Muscle of back (tissue), 11 donors: Measurements from ENCODE around the gene VAV1. TPM values are rescaled to one million over a fixed set of nuclear protein-coding genes. Genes with fewer than 3 reads are reported as not detected.
"Not testable (repeated sequence)": the region's sequence is repeated elsewhere in the genome, so short reads cannot be mapped to it uniquely, and the experiment has no call there.

Source experiments
- DNase-seq, 3 donors: peaks; one replicate each; pipeline versions ENCODE4 v3.0.0 to v3.0.0-alpha.2; 2013
- polyA plus RNA-seq, 10 donors: library from polyadenylated mRNA; unstranded; fragments of 120-200 nt; gene quantifications; one replicate each; pipeline ENCODE4 v1.2.1, GENCODE V29; 2013; ENCODE audit not compliant: insufficient read length in 10 of 10

The VAV1 gene
- polyA plus RNA-seq, 10 donors, result 1.6 to 4.8 (median 2.5) TPM

DNA sequence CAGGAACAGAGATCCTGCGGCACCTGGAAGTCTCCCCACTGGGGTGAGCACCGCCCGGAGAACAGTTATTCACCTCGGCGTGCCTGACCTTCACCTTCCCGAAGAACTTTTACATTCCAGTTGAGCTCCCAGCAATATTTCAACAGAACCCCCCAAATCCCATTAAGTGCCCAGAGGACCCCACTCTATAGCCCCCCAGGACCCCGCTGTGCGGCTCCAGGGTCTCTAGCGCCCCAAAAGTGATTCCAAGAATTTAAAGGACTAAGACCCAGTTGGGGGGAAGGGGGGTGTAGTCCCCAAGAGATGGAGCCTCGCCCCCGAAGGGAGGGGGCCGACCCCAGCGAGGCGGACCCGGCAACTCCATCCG is 35.6 kb upstream of the VAV1 start:
- DNase-seq, result no peak

GRCh38 chr19:6737284-6737872 is 35.1 kb upstream of the VAV1 start, which contains the start of gene GPR108:
TSS of gene GPR108 (minus strand) at chr19:6737580. CDS start at chr19:6737576, 4 bp downstream.
- peak; percentile 100 for DNase-seq

DNA sequence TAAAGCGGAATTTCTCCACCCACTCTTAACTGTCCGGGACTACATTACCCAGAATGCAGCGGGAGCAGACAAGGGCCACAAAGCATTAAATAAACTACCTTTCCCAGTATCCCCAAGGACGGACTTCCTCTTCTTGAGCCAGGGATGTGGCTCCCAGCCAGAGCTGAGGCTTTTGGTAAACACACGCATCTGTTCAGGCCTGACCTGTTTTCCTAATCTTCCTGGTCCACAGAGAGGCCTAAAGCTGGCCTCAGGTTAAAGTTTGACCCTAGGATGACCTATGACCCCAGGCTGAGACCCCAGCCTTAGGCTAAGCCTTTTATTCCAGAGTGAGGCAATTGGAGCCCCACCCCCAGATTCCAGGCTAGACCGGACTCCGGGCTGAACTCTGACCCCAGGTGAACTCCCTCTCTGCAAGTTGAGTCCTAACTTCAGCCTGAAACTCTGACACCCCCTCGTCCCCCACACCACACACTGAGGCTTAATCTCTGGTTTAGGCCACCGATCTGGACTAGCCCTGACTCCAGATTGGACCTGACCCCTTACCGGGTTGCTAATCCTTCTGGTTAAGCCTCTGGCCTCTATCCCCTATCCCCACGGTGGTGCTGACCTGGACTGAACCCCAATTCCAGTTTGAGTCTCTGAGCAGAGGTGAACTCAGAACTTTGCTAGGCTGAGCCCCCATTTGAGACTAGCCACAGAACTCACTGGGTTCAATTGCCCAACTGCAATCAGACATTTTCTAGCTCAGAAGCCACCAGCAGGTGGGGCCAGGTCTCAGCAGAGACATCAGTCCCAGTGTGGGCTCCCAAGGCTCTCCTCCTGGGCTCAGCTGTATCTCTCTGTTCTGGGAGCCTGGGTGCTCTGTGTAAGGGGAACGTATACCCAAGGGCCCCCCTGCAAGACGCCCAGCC is 34.4 kb upstream of the VAV1 start:
- DNase-seq, result peak; percentile 75 to 88 (median 76)

DNA sequence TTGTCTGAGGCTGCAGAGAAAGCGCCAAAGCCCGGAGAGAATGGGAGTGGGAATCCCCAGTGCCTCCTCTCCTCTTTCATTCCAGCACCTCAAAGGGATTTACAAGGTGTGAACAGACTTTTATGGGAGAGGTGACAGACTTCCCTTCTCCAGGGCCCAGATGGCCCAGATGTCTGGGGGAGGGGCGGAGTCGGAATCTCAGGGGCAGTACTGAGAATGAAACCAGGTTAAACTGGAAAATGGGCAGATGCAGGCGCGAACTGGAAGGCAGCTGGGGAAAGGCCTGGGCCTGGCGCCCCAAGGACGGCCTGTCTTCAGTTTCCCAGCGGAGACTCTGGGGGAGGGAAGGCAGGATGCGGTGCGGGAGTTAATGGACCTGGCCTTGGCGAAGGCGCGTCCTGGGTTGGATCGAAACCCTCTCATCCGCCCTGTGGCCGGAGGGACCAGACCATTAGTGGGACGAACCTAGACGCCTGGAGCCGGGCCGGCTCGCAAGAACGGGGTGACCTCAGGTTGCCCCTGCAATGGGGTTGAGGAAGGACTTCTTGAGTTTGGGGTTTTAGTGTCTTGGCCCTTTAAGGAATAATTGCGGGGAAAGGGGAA is 33.6 kb upstream of the VAV1 start:
- peak in 1 of 3 donors; percentile 46 for DNase-seq

- DNase-seq, result peak; percentile 86 to 94 (median 93)
These were observed 33.1 kb upstream of the VAV1 start, which contains the start of gene TRIP10 for GRCh38 chr19:6739390-6739882. TSS of gene TRIP10 (plus strand) at chr19:6739680. CDS start at chr19:6739762, 82 bp downstream.

DNA sequence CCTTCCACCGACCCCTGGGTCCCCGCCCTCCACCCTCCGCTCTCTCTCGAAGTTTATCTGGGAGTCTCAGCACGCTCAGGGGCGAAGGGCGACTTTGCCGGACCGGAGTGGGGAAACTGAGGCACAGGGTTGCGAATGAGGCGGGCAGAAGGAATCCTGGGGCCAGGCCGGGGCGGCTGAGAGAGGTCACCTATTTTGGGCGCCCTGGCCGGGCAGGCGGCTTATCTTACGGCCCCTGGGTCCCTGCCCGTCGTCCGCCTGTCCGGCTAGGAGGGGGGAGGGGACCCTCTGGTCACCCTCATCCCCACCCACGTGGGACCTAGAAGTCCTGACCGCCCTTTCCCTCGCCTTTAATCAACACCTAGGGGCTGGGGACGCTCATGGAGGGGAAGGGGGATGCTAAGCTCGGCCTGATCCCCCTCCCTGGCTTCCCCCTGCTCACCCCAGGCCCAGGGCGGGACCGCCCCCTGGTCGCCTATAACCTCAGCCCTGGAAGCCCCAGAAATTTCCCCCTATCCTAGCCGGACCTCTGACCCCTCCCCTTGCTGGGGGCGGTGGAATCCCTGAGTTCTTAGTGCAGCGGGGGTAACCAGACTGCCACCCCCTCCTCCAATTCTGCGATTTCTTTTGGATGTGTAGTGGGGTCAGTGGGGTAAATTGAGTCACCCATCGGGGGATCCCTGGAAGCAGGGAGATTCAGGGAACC is 32.5 kb upstream of the VAV1 start:
- DNase-seq, result peak in 2 of 3 donors; percentile 52 to 80

GRCh38 chr19:6740589-6741343 is 31.7 kb upstream of the VAV1 start:
- DNase-seq, result peak in 2 of 3 donors; percentile 79 to 87

- peak in 1 of 3 donors; percentile 48 for DNase-seq
These were observed 29.4 kb upstream of the VAV1 start for GRCh38 chr19:6743066-6743465.

GRCh38 chr19:6743714-6744380 is 28.7 kb upstream of the VAV1 start:
- DNase-seq, result no peak

DNA sequence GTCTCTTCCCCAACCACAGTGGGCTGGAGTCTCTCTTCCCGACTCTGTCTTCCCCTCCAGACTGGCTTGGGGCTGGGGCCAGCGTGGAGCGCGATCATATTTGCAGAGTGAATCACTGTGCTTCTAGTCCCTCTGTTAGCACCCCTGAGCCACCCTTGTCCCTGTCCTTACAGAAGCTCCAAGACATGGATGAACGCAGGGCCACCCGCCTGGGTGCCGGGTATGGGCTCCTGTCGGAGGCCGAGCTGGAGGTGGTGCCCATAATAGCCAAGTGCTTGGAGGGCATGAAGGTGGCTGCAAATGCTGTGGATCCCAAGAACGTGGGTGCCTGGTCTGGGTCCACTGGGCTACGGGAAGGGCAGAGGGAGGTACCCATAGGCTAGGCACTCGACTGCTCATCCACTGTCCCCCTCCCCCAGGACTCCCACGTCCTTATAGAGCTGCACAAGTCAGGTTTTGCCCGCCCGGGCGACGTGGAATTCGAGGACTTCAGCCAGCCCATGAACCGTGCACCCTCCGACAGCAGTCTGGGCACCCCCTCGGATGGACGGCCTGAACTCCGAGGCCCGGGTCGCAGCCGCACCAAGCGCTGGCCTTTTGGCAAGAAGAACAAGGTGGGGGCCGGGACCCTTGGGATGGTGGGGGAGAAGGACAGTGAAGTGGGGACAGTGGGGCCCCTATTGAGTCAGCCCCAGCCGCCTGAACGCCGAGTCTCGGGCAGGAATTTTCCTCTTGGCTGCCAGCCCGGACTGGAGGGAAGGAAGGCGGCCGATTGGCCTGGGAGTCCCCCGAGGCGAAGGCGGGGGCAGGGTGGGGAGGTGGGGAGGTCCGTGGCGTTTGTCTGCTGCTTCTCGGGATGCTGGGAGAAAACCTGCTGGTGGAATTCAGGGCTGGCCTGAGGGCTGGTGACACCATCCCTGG is 27.9 kb upstream of the VAV1 start:
- peak; percentile 82 to 95 (median 94) for DNase-seq

DNA sequence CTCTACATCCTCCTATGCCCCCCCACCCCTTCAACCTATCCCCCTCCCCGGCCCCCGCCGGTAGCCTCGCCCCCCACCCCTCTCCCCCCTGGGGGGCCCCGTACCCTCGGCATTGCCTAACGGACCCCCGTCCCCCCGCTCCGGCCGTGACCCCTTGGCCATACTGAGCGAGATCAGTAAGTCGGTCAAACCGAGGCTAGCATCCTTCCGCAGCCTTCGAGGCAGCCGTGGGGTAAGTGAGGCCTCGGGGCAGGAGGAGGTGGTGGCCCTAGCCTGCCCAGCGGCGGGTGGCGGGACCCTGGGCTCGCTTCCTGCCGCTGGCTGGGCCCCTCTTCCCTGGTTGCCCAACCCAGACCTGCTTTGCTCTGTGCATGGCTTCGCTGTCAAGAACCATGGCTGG is 26.5 kb upstream of the VAV1 start:
- no peak for DNase-seq

GRCh38 chr19:6748543-6748942 is 24.0 kb upstream of the VAV1 start:
- not testable (repeated sequence) for DNase-seq

- DNase-seq, result peak in 2 of 3 donors; percentile 80
These were observed 22.4 kb upstream of the VAV1 start for GRCh38 chr19:6750062-6750461.

DNA sequence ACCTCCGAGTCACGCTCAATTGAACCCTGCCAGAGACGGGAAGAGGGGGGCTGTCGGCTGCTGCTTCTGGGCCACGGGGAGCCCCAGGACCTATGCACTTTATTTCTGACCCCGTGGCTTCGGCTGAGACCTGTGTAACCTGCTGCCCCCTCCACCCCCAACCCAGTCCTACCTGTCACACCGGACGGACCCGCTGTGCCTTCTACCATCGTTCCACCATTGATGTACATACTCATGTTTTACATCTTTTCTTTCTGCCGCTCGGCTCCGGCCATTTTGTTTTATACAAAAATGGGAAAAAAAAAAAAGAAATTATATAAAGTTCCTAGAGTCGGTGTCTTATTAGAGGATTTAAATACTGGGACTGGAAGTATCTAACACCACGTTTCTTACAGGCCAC is 21.3 kb upstream of the VAV1 start:
- peak in 1 of 3 donors; percentile 4 for DNase-seq

GRCh38 chr19:6752256-6753177 is 20.0 kb upstream of the VAV1 start:
- DNase-seq, result peak in 1 of 3 donors; percentile 25

DNA sequence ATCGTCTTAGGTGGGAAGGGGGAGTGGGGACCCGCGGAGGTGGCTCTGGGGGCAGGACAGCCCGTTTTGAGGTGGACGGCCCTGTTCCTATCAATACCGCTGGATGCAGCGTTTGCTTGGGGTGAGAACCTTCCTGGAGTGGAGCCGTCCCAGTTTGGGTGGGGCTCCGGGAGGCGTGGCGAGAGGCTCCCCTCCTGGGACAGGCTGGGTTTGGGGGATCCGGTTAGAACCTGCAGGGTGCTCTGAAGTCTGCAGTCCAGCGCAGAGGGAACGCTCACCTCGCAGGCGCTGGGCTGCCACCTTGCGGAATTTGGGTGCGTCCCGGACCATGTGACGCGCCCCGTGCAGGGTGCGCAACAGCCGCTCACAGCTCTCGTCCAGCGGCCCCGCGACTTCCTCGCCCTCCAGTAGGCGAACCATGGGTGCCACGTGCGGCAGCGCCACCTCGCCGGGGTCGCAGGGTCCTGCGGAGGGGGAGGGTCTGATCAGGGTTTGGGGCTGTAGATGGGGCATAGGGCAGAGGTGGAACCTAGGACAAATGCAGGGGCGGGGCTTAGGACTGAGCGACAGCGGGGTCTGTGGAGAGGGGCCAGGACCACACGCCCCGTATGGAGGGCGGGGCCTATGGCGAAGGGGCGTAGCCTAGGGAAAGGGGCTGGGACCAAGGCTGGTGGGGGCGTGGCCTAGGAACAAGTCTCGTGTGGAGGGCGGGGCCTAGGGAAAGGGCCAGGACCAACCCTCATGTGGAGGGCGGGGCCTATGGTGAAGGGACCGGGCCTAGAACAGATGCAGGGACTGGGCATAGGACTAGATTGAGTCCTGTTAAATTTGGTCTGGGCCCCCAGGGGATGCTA is 19.1 kb upstream of the VAV1 start:
- DNase-seq, result peak; percentile 35 to 78 (median 47)

- no peak for DNase-seq
These were observed 18.4 kb upstream of the VAV1 start for GRCh38 chr19:6754136-6754535.
